PC-3 (cell line): Measurements from ENCODE around the gene USP9X. TPM values are rescaled to one million over a fixed set of nuclear protein-coding genes. Genes with fewer than 3 reads are reported as not detected.

ENCODE experiments used
- ATAC-seq: fragments of 200-7000 bp; cut with Tn5 transposase; 2 replicates; pipeline ENCODE4 v1.9.1; 2020; ENCODE audit warnings: mild to moderate bottlenecking, moderate library complexity
- BruUV-seq: library from RNA; stranded (reverse); fragments of 400-500 nt; replicated peaks from 2 replicates; lab custom pipeline; 2021; lab: Mats Ljungman, UMichigan
- CTCF ChIA-PET: fragments of 300-600 bp; sonication (Branson Sonifier 250); formaldehyde crosslinking; loops from one replicate; lab custom pipeline; 2022; ENCODE audit warnings: antibody characterized with exemption; lab: Charles Lee
- POLR2A ChIA-PET: fragments of 300-600 bp; sonication (Branson Sonifier 250); formaldehyde crosslinking; loops from one replicate; lab custom pipeline; 2022; ENCODE audit warnings: antibody characterized with exemption; ENCODE audit not compliant: unreplicated experiment; lab: Charles Lee
- DNase-seq: peaks from one replicate; pipeline ENCODE4 v3.0.0-alpha.2; 2015
- H2AFZ ChIP-seq: fragments of 300-600 bp; sonication (generic); 2 replicates; pipeline ENCODE4 v1.6.0; 2016; ENCODE audit warnings: antibody characterized with exemption, low read length
- H3F3A ChIP-seq: fragments of 300-600 bp; sonication (generic); one replicate; pipeline ENCODE4 v1.6.0; 2017; ENCODE audit warnings: antibody characterized with exemption, low read length, control low read depth, mild to moderate bottlenecking; ENCODE audit not compliant: unreplicated experiment
- H3K27ac ChIP-seq: fragments of 300-600 bp; sonication (generic); 2 replicates; pipeline ENCODE4 v1.5.1; 2016; ENCODE audit warnings: mild to moderate bottlenecking, low read length
- H3K27me3 ChIP-seq: fragments of 300-600 bp; sonication (generic); 2 replicates; pipeline ENCODE4 v1.6.1; 2016; ENCODE audit warnings: low read length, mixed read lengths
- H3K36me3 ChIP-seq: fragments of 300-600 bp; sonication (generic); 2 replicates; pipeline ENCODE4 v1.6.1; 2016; ENCODE audit warnings: low read depth, mixed run types, low read length, mixed read lengths
- H3K4me1 ChIP-seq: fragments of 300-600 bp; sonication (generic); 2 replicates; pipeline ENCODE4 v1.5.1; 2016; ENCODE audit warnings: low read length; ENCODE audit not compliant: insufficient read depth
- H3K4me2 ChIP-seq: fragments of 300-600 bp; sonication (generic); 2 replicates; pipeline ENCODE4 v1.6.0; 2016; ENCODE audit warnings: low read length
- H3K4me3 ChIP-seq: fragments of 300-600 bp; sonication (generic); 2 replicates; pipeline ENCODE4 v1.5.1; 2016; ENCODE audit warnings: mild to moderate bottlenecking, low read length, mixed read lengths
- H3K79me2 ChIP-seq: fragments of 300-600 bp; sonication (generic); 2 replicates; pipeline ENCODE4 v1.6.1; 2017; ENCODE audit warnings: low read length, mixed read lengths
- H3K9ac ChIP-seq: fragments of 300-600 bp; sonication (generic); 2 replicates; pipeline ENCODE4 v1.6.0; 2016; ENCODE audit warnings: mild to moderate bottlenecking, low read length
- H3K9me2 ChIP-seq: fragments of 300-600 bp; sonication (generic); replicated peaks from 2 replicates; pipeline ENCODE4 v1.6.1; 2016; ENCODE audit warnings: mixed run types, low read length, mixed read lengths
- H3K9me3 ChIP-seq: fragments of 300-600 bp; sonication (generic); 2 replicates; pipeline ENCODE4 v1.6.1; 2016; ENCODE audit warnings: low read length, mixed read lengths
- H4K20me1 ChIP-seq: fragments of 300-600 bp; sonication (generic); 2 replicates; pipeline ENCODE4 v1.6.1; 2016; ENCODE audit warnings: low read length, mixed read lengths
- CTCF ChIP-seq: fragments of 300-600 bp; sonication (generic); conservative IDR thresholded peaks from 2 replicates; pipeline ENCODE4 v1.5.1; 2017; ENCODE audit warnings: antibody characterized with exemption, low read depth, mild to moderate bottlenecking, low read length
- EZH2 ChIP-seq: fragments of 300-600 bp; sonication (generic); IDR thresholded peaks from one replicate; pipeline ENCODE4 v1.6.1; 2017; ENCODE audit warnings: antibody characterized with exemption, mild to moderate bottlenecking, low read length; ENCODE audit not compliant: unreplicated experiment
- EZH2phosphoT487 ChIP-seq: fragments of 300-600 bp; sonication (generic); IDR thresholded peaks from 2 replicates; pipeline ENCODE4 v1.6.1; 2018; ENCODE audit warnings: mild to moderate bottlenecking, antibody characterized with exemption, low read length, borderline replicate concordance
- intact Hi-C: fragments of 100-400 bp; cut with micrococcal nuclease; formaldehyde crosslinking; loops from 2 replicates; pipeline ENCODE4 v1.9.0; 2023
- total RNA-seq: library from RNA; depleted of rRNA; stranded (reverse); fragments of >200 nt; gene quantifications from 2 replicates; pipeline ENCODE4 v1.2.3, GENCODE V29; 2014

Gene USP9X
- total RNA-seq, 1 experiment from 2014 or later, result 63.5 TPM

GRCh38 chrX:41066391-41066790 is 18.9 kb upstream of the USP9X start:
- H3K27ac ChIP-seq, result no peak overlapping the region
- H3K79me2 ChIP-seq, result no peaks in the 10 kb centered on the region
- CTCF ChIA-PET, result no interaction called here
- BruUV-seq, result no TSS peak
- TF ChIP-seq EZH2 (no peak), CTCF (no peak), EZH2phosphoT487 (no peak)
- no peaks in the 10 kb centered on the region for H3F3A ChIP-seq
- H3K9me2 ChIP-seq, result no peaks in the 10 kb centered on the region
- no peaks in the 10 kb centered on the region for H4K20me1 ChIP-seq
- no peaks in the 10 kb centered on the region for H3K9me3 ChIP-seq
- H3K9ac ChIP-seq, result no peak overlapping the region
- no peaks in the 10 kb centered on the region for H3K4me1 ChIP-seq
- H3K36me3 ChIP-seq, result no peaks in the 10 kb centered on the region
- intact Hi-C loops, result no loop called here
- no peak for DNase-seq
- POLR2A ChIA-PET, result no interaction called here
- ATAC-seq, result no peak
- no peak overlapping the region for H3K4me2 ChIP-seq
- H3K27me3 ChIP-seq, result no peaks in the 10 kb centered on the region
- H3K4me3 ChIP-seq, result no peak overlapping the region
- H2AFZ ChIP-seq, result no peak overlapping the region

GRCh38 chrX:41066969-41067368 is 18.3 kb upstream of the USP9X start:
- no peaks in the 10 kb centered on the region for H3K4me1 ChIP-seq
- no peak overlapping the region for H3K4me3 ChIP-seq
- no peaks in the 10 kb centered on the region for H3K36me3 ChIP-seq
- H3K9me3 ChIP-seq, result no peaks in the 10 kb centered on the region
- TF ChIP-seq EZH2phosphoT487 (no peak), CTCF (no peak), EZH2 (no peak)
- H3F3A ChIP-seq, result no peaks in the 10 kb centered on the region
- H2AFZ ChIP-seq, result no peak overlapping the region
- ATAC-seq, result no peak
- no TSS peak for BruUV-seq
- intact Hi-C loops, result no loop called here
- no peak overlapping the region for H3K4me2 ChIP-seq
- no peaks in the 10 kb centered on the region for H3K9me2 ChIP-seq
- ChIA-PET POLR2A (no interaction called here), CTCF (no interaction called here)
- no peak overlapping the region for H3K9ac ChIP-seq
- H3K79me2 ChIP-seq, result no peaks in the 10 kb centered on the region
- H3K27me3 ChIP-seq, result no peaks in the 10 kb centered on the region
- DNase-seq, result no peak
- H3K27ac ChIP-seq, result no peak overlapping the region
- H4K20me1 ChIP-seq, result no peaks in the 10 kb centered on the region

- H3K79me2 ChIP-seq, result no peaks in the 10 kb centered on the region
- CTCF ChIA-PET, result no interaction called here
- BruUV-seq, result no TSS peak
- H3K4me2 ChIP-seq, result no peak overlapping the region
- H4K20me1 ChIP-seq, result no peaks in the 10 kb centered on the region
- H3K9me3 ChIP-seq, result no peaks in the 10 kb centered on the region
- no peaks in the 10 kb centered on the region for H3K4me1 ChIP-seq
- no peaks in the 10 kb centered on the region for H3K27me3 ChIP-seq
- TF ChIP-seq EZH2phosphoT487 (no peak), CTCF (no peak), EZH2 (no peak)
- POLR2A ChIA-PET, result no interaction called here
- H3K27ac ChIP-seq, result no peak overlapping the region
- H3K4me3 ChIP-seq, result no peak overlapping the region
- no peaks in the 10 kb centered on the region for H3F3A ChIP-seq
- H2AFZ ChIP-seq, result no peak overlapping the region
- intact Hi-C loops, result no loop called here
- ATAC-seq (no peak), DNase-seq (no peak)
- H3K9ac ChIP-seq, result no peak overlapping the region
- H3K9me2 ChIP-seq, result no peaks in the 10 kb centered on the region
- no peaks in the 10 kb centered on the region for H3K36me3 ChIP-seq
Observed at GRCh38 chrX:41067721-41068120, 17.5 kb upstream of the USP9X start.
